HFF-Myc (cell line): ENCODE measurements around the gene RARRES1.

Source experiments
- DNase-seq: peaks from one replicate; pipeline ENCODE4 v3.0.0-alpha.2; 2011; ENCODE audit warnings: low read depth; ENCODE audit errors: extremely low read depth
- H3K4me3 ChIP-seq: replicated peaks from 2 replicates; pipeline ENCODE4 v1.5.1; 2011; ENCODE audit warnings: low read depth, mild to moderate bottlenecking, control low read depth, low read length
- CTCF ChIP-seq: IDR thresholded peaks from 2 replicates; pipeline ENCODE4 v1.5.1; 2012; ENCODE audit warnings: mild to moderate bottlenecking, low read depth, low read length, control low read depth; ENCODE audit errors: missing control alignments

Gene RARRES1

GRCh38 chr3:158750016-158750415 is 17.8 kb upstream of the RARRES1 start:
- DNase-seq = no peak
- TF ChIP-seq CTCF = no peak
- no peak overlapping the region for H3K4me3 ChIP-seq

GRCh38 chr3:158749526-158749925 is 17.3 kb upstream of the RARRES1 start:
- DNase-seq = no peak
- no peak overlapping the region for H3K4me3 ChIP-seq
- TF ChIP-seq CTCF = no peak

GRCh38 chr3:158748237-158748828 is 16.1 kb upstream of the RARRES1 start:
- no peak overlapping the region for H3K4me3 ChIP-seq
- no peak for TF ChIP-seq CTCF
- no peak for DNase-seq

GRCh38 chr3:158747417-158747816 is 15.2 kb upstream of the RARRES1 start:
- H3K4me3 ChIP-seq = no peak overlapping the region
- no peak for DNase-seq
- no peak for TF ChIP-seq CTCF

- no peak overlapping the region for H3K4me3 ChIP-seq
- no peak for TF ChIP-seq CTCF
- DNase-seq = no peak
Measured at GRCh38 chr3:158745551-158745950, 13.3 kb upstream of the RARRES1 start.

GRCh38 chr3:158744567-158745288 is 12.5 kb upstream of the RARRES1 start:
- no peak for DNase-seq
- no peak overlapping the region for H3K4me3 ChIP-seq
- TF ChIP-seq CTCF = no peak
